Endothelial cell of hepatic sinusoid (primary cell): ENCODE data around the gene CDH13.

Experiments used
- in situ Hi-C: cut with HindIII; loops from 2 replicates; pipeline ENCODE4 v1.10.0; 2017; ENCODE audit warnings: low sequenced_read_pairs

Gene CDH13

GRCh38 chr16:83258366-83258928 is 631.7 kb downstream of the CDH13 start:
- in situ Hi-C loops, result no loop called here

GRCh38 chr16:83266848-83267553 is 640.2 kb downstream of the CDH13 start:
- in situ Hi-C loops, result no loop called here

GRCh38 chr16:83268169-83268568 is 641.4 kb downstream of the CDH13 start:
- in situ Hi-C loops, result no loop called here

DNA sequence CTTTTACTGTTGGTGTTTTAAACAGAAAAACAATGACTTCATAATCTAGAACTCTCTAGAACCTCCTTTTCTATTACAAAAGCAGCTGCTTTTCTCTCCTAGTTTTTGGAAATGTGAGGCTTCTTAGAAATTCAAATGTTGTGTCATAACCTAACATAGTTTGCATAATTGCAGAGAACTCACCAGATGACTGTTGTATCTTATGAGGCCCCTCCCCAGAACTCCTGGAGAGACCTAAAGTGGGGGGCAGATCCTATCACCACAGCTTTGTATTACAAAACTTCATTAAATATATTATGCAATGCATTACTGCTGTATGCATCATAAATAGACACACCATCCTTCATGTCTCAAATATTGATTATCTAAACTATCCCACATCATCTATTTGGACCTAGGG is 642.3 kb downstream of the CDH13 start:
- in situ Hi-C loops, result no loop called here

DNA sequence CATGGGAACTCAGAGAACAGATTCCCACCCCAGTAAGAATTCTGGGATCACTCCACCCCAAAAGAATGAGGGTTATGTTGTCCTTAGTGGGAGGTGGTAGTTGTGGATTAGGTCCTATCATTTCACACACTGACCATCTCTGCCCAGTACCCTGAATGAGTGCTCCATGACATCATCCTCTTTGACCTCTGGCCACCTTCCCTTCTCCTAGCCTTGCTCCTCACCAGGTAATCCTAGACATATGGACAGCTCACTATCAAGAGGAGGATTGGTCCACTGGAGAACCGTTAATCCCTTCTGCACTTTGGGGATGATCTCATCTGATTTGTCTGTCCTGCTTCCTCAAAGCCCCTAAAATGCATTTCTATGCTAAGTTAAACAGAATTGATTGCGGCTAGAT is 642.8 kb downstream of the CDH13 start:
- in situ Hi-C loops, result no loop called here

DNA sequence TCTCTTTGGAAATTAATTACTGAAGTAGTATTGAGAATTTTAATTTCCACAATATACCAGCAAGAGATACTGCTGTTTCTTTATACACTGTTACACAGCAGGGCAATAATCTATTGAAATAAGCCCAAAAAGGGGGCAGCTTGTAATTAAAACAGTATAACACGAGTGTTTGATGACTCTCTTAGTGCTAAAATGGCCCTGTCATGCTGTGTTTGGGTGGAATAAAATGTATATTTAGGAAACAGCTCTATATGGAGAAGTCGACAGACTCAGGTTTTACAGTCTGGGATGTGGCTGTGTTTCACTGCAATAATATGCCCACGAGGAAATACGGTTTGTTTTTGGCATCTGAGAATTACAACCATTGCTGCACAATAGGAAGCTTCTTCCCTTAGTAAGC is 643.3 kb downstream of the CDH13 start:
- in situ Hi-C loops, result no loop called here

DNA sequence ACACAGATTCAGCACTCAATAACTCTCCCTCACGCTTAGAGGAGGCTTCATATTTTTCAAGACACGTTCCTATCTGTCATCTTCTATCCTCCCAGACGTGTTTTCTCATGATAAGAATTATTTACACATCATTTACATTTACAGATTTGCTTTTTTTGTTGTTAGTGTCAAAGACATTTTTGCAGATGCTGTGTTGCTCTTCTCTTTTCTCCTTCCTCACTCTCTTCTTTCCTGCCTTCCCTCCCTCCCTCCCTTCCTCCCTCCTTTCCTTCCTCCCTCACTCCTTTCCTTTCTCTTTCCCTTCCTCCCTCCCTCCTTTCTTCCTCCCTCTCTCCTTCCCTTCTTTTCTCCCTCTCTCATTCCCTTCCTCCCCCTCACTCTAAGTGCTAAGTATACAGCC is 643.9 kb downstream of the CDH13 start:
- in situ Hi-C loops, result no loop called here

- in situ Hi-C loops, result no loop called here
Measured at GRCh38 chr16:83271123-83271522, 644.4 kb downstream of the CDH13 start.

GRCh38 chr16:83271970-83272575 is 645.3 kb downstream of the CDH13 start:
- in situ Hi-C loops, result no loop called here

GRCh38 chr16:83272843-83273242 is 646.1 kb downstream of the CDH13 start:
- in situ Hi-C loops, result no loop called here

GRCh38 chr16:83273504-83274173 is 646.9 kb downstream of the CDH13 start:
- in situ Hi-C loops, result no loop called here

DNA sequence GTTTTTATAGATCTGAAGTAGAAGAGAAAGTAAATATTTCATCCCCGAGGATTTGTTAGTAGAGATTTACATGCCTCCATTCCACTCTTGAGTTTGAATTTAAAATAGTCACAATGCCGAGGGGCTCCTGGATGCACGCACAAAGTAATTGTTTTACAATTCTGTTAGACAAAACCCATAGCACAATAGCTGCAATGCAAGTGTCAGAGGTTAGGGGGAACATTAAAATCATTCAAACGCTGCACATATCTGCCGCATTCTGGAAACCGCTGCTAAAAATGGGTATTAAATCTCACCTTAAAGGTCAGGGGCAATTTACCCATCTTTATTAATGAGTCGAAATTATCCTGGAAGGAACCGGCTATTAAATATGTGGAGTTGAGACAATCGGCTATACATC is 652.5 kb downstream of the CDH13 start:
- in situ Hi-C loops, result no loop called here

- in situ Hi-C loops, result no loop called here
Measured at GRCh38 chr16:83285921-83286320, 659.2 kb downstream of the CDH13 start.

DNA sequence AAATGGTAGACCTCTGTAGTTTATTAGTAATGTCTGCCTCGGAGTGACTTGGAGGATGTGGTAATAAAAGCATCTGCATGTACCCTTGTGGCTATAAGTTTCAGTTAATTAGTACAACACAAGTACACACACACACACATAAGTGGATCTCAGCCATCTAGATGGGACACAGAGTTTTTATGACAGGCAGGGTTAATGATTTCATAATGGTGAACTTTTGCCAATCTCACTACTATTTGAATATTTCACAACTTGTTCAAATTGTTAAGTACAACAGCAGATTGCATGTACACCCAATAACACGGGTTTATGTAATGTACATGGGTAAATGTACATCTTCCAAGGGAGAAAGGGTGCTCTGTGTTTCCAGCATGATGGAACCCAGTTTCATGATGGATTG is 669.7 kb downstream of the CDH13 start:
- in situ Hi-C loops, result no loop called here

- in situ Hi-C loops, result no loop called here
Measured at GRCh38 chr16:83298541-83298940, 671.8 kb downstream of the CDH13 start.

- in situ Hi-C loops, result no loop called here
Measured at GRCh38 chr16:83300326-83300725, 673.6 kb downstream of the CDH13 start.

GRCh38 chr16:83301971-83302370 is 675.2 kb downstream of the CDH13 start:
- in situ Hi-C loops, result no loop called here

DNA sequence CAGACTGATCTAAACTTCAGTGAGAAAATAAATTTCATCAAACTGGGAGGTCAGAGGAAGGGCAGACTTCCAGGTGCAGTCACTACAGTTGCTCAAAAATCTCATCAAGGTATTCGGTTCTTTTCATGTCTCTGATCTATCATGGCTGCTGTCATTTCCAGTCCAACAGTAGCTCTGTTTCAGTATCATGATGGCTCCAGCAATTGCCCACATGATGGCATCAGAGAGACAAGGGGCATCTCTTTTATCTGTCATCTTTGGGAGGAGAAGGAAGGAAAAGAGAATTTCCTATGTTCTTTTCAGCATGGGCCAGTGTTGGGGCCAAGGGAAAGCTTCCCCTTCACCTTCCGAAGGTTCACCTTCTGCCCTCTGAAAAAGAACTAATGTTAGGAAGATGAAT is 676.1 kb downstream of the CDH13 start:
- in situ Hi-C loops, result no loop called here

DNA sequence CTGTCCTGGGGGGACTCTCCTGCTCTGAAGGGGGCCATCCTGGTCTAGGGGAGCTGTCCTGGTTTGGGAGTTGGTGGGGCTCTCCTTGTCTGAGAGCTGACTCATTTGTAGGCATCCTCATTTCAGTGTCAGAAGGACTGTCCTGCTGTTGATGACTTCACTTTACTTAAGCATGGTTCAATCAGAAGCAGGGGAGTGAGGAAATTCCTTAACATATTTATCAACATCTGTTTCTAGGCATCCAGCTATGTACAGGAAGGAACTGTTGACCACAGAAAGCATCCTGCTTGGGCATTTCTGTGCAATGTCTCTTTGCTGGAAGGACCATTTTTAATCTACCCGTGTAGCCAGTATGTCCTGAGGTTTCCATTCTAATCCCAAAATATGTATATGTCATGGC is 678.3 kb downstream of the CDH13 start:
- in situ Hi-C loops, result no loop called here

- in situ Hi-C loops, result no loop called here
Measured at GRCh38 chr16:83306961-83307593, 680.3 kb downstream of the CDH13 start.

DNA sequence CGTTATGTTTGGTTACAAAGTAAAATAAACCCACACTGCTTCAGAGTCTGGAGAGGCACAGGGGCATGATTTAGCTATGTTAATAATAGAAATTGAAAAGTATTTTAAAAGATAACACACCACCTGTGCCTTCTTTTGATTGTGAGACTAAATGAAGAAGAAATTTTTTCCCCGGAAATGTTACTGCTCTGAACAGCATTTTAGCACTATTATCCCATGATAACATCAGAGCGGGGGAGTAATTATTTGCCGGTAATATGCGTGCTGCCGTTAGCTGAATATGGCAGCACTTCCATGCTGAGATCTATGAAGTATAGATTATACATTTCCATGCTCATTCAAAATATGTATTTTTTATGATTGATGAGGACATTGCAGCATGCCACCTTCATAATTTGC is 680.8 kb downstream of the CDH13 start:
- in situ Hi-C loops, result no loop called here

DNA sequence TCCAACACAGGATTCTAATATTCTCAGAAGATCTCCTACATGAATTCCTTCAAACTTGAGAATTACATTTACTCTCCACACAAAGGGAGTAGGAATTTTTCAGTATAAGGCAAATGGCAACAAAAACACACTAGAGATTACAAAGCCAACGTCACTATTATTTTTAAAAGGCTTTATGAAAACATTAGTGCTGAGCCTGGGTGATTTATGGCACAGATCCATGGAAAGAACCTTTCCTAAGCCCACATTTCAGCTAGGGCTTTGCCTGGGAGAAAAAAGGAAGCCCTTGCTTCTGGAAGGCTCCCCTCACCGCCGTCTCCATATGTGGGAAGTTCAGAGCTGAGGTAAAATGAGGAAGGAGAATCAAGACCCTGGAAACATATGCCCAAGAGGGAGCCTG is 681.6 kb downstream of the CDH13 start:
- in situ Hi-C loops, result no loop called here
